T-helper 2 cell treated with Interferon-gamma antibody and Interleukin-4, amounts not matched to agents 100 ng/mL and 5 ng/mL, for 36 hours (primary cell): ENCODE results near the gene CHCHD6. TPM values are rescaled to one million over a fixed set of nuclear protein-coding genes. Genes with fewer than 3 reads are reported as not detected.

ENCODE experiments used
- intact Hi-C: fragments of 100-400 bp; cut with micrococcal nuclease; formaldehyde crosslinking; loops from one replicate; pipeline ENCODE4 v1.15.1; 2023
- total RNA-seq: library from RNA; stranded (reverse); gene quantifications from 2 replicates; pipeline ENCODE4 v1.2.3, GENCODE V29; 2022

Gene CHCHD6
- total RNA-seq, 1 donor from 2014 or later, result 7.0 TPM

- intact Hi-C loops, result no loop called here
Measured at GRCh38 chr3:126742057-126742456, 38.0 kb downstream of the CHCHD6 start.

GRCh38 chr3:126743350-126743749 is 39.3 kb downstream of the CHCHD6 start:
- intact Hi-C loops, result no loop called here

GRCh38 chr3:126743781-126744180 is 39.7 kb downstream of the CHCHD6 start:
- intact Hi-C loops, result no loop called here

GRCh38 chr3:126745760-126746394 is 41.8 kb downstream of the CHCHD6 start:
- intact Hi-C loops, result no loop called here

- intact Hi-C loops, result no loop called here
Measured at GRCh38 chr3:126746395-126747177, 42.5 kb downstream of the CHCHD6 start.

- intact Hi-C loops, result no loop called here
Measured at GRCh38 chr3:126747768-126748167, 43.7 kb downstream of the CHCHD6 start.

GRCh38 chr3:126748701-126749546 is 44.9 kb downstream of the CHCHD6 start:
- intact Hi-C loops, result no loop called here

- intact Hi-C loops, result no loop called here
Measured at GRCh38 chr3:126749547-126749875, 45.5 kb downstream of the CHCHD6 start.

GRCh38 chr3:126749931-126750755 is 46.1 kb downstream of the CHCHD6 start:
- intact Hi-C loops, result loop anchor here (5.0 kb wide), 1 partner anchor 792 kb away; no protein-coding TSS in a partner anchor

GRCh38 chr3:126750756-126751121 is 46.7 kb downstream of the CHCHD6 start:
- intact Hi-C loops, result loop anchor here (5.0 kb wide), 1 partner anchor 792 kb away; no protein-coding TSS in a partner anchor

GRCh38 chr3:126751611-126752302 is 47.7 kb downstream of the CHCHD6 start:
- intact Hi-C loops, result loop anchor here (1.0 to 5.0 kb wide), 2 partner anchors 231 to 791 kb away; no protein-coding TSS in a partner anchor

GRCh38 chr3:126752303-126753190 is 48.5 kb downstream of the CHCHD6 start:
- intact Hi-C loops, result loop anchor here (1.0 to 5.0 kb wide), 2 partner anchors 230 to 790 kb away; no protein-coding TSS in a partner anchor

GRCh38 chr3:126753191-126754160 is 49.4 kb downstream of the CHCHD6 start:
- intact Hi-C loops, result loop anchor here (5.0 kb wide), 1 partner anchor 789 kb away; no protein-coding TSS in a partner anchor

GRCh38 chr3:126755866-126756265 is 51.8 kb downstream of the CHCHD6 start:
- intact Hi-C loops, result no loop called here

- intact Hi-C loops, result no loop called here
Measured at GRCh38 chr3:126758026-126758425, 54.0 kb downstream of the CHCHD6 start.

- intact Hi-C loops, result no loop called here
Measured at GRCh38 chr3:126758882-126759281, 54.8 kb downstream of the CHCHD6 start.

- intact Hi-C loops, result no loop called here
Measured at GRCh38 chr3:126760541-126760940, 56.5 kb downstream of the CHCHD6 start.

- intact Hi-C loops, result no loop called here
Measured at GRCh38 chr3:126763035-126763434, 59.0 kb downstream of the CHCHD6 start.
